PFSK-1 (cell line): ENCODE data around the gene LENEP.

Experiments
- POLR2AphosphoS5 ChIP-seq: IDR thresholded peaks from 2 replicates; pipeline ENCODE4 v1.6.1; 2012; ENCODE audit warnings: low read depth, mild to moderate bottlenecking, control low read depth, low read length, moderate library complexity
- TF ChIP-seq, protein P1 (sequence below), 2 experiments: IDR thresholded peaks; 2 replicates each; pipeline versions ENCODE4 v1.6.1 to v1.8.0; 2011 to 2012; ENCODE audit warnings: low read depth in 2 of 2, low read length in 2 of 2, control low read depth in 1 of 2, inconsistent platforms in 1 of 2, mild to moderate bottlenecking in 1 of 2, moderate library complexity in 1 of 2; ENCODE audit not compliant: insufficient read depth in 1 of 2

DNA sequence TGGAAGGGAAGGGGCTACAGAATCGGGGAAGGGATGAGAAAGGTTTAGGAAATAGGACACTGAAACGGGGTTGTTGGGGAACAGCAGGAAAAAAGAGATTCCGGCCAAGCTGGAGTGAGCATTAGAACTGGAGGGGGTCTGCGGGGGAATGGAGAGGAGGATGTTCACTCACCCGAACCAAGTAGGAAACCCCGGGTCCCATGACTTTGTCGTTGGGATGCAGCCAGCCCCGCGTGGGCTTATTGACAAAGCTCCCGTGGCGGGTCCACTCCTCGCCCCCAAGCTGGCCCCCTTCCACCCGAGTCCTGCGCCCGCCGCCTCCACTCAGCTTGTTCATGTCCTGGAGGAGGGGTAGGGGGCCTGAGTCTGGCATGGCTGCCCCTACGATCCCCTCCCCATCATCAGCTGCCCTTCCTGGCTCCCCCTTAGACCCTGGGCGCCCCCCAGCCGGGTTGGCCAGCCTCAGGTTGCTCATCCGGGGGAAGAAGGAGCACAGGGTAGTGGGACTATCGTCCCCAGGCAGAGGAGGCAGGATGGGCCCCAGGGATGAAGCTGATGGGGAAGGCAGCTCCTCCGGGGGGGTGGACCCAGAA is 23.4 kb upstream of the LENEP start:
- TF ChIP-seq POLR2AphosphoS5 = no peak
- TF ChIP-seq, protein P1, sequence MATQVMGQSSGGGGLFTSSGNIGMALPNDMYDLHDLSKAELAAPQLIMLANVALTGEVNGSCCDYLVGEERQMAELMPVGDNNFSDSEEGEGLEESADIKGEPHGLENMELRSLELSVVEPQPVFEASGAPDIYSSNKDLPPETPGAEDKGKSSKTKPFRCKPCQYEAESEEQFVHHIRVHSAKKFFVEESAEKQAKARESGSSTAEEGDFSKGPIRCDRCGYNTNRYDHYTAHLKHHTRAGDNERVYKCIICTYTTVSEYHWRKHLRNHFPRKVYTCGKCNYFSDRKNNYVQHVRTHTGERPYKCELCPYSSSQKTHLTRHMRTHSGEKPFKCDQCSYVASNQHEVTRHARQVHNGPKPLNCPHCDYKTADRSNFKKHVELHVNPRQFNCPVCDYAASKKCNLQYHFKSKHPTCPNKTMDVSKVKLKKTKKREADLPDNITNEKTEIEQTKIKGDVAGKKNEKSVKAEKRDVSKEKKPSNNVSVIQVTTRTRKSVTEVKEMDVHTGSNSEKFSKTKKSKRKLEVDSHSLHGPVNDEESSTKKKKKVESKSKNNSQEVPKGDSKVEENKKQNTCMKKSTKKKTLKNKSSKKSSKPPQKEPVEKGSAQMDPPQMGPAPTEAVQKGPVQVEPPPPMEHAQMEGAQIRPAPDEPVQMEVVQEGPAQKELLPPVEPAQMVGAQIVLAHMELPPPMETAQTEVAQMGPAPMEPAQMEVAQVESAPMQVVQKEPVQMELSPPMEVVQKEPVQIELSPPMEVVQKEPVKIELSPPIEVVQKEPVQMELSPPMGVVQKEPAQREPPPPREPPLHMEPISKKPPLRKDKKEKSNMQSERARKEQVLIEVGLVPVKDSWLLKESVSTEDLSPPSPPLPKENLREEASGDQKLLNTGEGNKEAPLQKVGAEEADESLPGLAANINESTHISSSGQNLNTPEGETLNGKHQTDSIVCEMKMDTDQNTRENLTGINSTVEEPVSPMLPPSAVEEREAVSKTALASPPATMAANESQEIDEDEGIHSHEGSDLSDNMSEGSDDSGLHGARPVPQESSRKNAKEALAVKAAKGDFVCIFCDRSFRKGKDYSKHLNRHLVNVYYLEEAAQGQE (IDR thresholded peaks at IDR 0.05; ENCODE audit: insufficient read depth in 1 of 2, low read depth in 2 of 2, low read length in 2 of 2) = no peak
